ENCODE results near the gene ADGRF3. TPM values are rescaled to one million over a fixed set of nuclear protein-coding genes. Genes with fewer than 3 reads are reported as not detected.

Gene ADGRF3
- total RNA-seq, 1 experiment from 2014 or later, result 0.09 TPM

GRCh38 chr2:26349690-26350089 is 3.1 kb upstream of the ADGRF3 start:
- Histone ChIP-seq H2AK5ac (ENCODE audit: insufficient read length, low read length) (no peak overlapping the region), H3K4me2 (ENCODE audit: insufficient read depth, insufficient read length, low read length) (no peak overlapping the region), H3K23me2 (ENCODE audit: insufficient read length, low read depth, low read length, poor library complexity, severe bottlenecking) (peaks cover 13% of the 10 kb centered on the region), H3K4ac (ENCODE audit: low read depth, low read length) (no peak overlapping the region), H2BK20ac (ENCODE audit: low read depth, low read length, poor library complexity, severe bottlenecking) (no peak overlapping the region), H4K5ac (ENCODE audit: insufficient read length, low read depth, low read length) (no peak overlapping the region), H3K9ac (ENCODE audit: extremely low read depth, insufficient read length, low read length) (no peak overlapping the region), H3K79me1 (ENCODE audit: insufficient read depth, low read depth, low read length, poor library complexity, severe bottlenecking) (peaks cover 6% of the 10 kb centered on the region), H4K20me1 (ENCODE audit: control insufficient read depth, insufficient read depth, insufficient read length) (no peaks in the 10 kb centered on the region), H2AFZ (ENCODE audit: low read length) (no peak overlapping the region), H4K91ac (ENCODE audit: insufficient read length, low read depth, low read length) (no peak overlapping the region), H2BK15ac (ENCODE audit: low read depth, low read length) (no peak overlapping the region), H3K18ac (ENCODE audit: insufficient read length, low read depth, low read length) (no peak overlapping the region), H3K14ac (ENCODE audit: insufficient read depth, low read length) (no peak overlapping the region), H3K4me1 (ENCODE audit: insufficient read depth, low read length) (peaks cover 2% of the 10 kb centered on the region), H3T11ph (ENCODE audit: low read length) (no peak overlapping the region), H2BK12ac (ENCODE audit: insufficient read length, low read depth, low read length) (no peak overlapping the region), H3K27ac (ENCODE audit: insufficient read length, low read depth, low read length) (no peak overlapping the region), H2BK5ac (ENCODE audit: insufficient read length, low read length) (no peak overlapping the region), H4K8ac (replicated peaks; ENCODE audit: insufficient read length, low read depth, low read length) (no peak overlapping the region), H3K23ac (ENCODE audit: insufficient read length, low read depth, low read length) (no peak overlapping the region), H3K27me3 (ENCODE audit: insufficient read depth, low read length) (no peaks in the 10 kb centered on the region), H3K9me3 (ENCODE audit: control insufficient read depth, low read depth, low read length) (no peaks in the 10 kb centered on the region), H2BK120ac (ENCODE audit: low read depth, low read length, poor library complexity, severe bottlenecking) (no peak overlapping the region), H3K79me2 (ENCODE audit: insufficient read depth, low read length) (peaks cover 30% of the 10 kb centered on the region; the same call in 1 of the 2 replicates), H3K56ac (ENCODE audit: insufficient read length, low read depth, low read length) (no peak overlapping the region)
- TF ChIP-seq CTCF (conservative IDR thresholded peaks at IDR 0.05), result no peak
- Mint-ChIP-seq H3K4me3 (no peak overlapping the region), H3K36me3 (ENCODE audit: insufficient read depth in 1 of 3, low read depth in 3 of 3) (peaks cover 0 to 10% (median 9%) of the 10 kb centered on the region in 3 experiments; a peak in 6 of 7 replicates), H3K4me1 (peaks cover 16 to 20% of the 10 kb centered on the region in 2 experiments), H3K27me3 (ENCODE audit: low read depth) (no peaks in the 10 kb centered on the region), H3K9me3 (no peaks in the 10 kb centered on the region), H3K27ac (no peak overlapping the region)
- WGBS (ENCODE audit: extremely low coverage, insufficient read length, low lambda C conversion rate), result no CpG with 5 or more reads among the region's 3 CpGs
- no peak for DNase-seq

All from H9 (cell line).